LNCaP clone FGC (cell line): ENCODE data around the gene MAPKAP1.

ENCODE experiments used
- DNase-seq: peaks from one replicate; pipeline ENCODE4 v3.0.0-alpha.2; 2011; ENCODE audit warnings: low read depth
- H3K4me3 ChIP-seq: 2 replicates; pipeline ENCODE4 v1.5.1; 2011; ENCODE audit warnings: mild to moderate bottlenecking, low read depth, low read length, control low read depth
- TF ChIP-seq, protein P1 (sequence below): IDR thresholded peaks from 2 replicates; pipeline ENCODE4 v1.5.1; 2012; ENCODE audit warnings: mild to moderate bottlenecking; ENCODE audit not compliant: control insufficient read depth, insufficient read depth; ENCODE audit errors: extremely low read depth

The MAPKAP1 gene

DNA sequence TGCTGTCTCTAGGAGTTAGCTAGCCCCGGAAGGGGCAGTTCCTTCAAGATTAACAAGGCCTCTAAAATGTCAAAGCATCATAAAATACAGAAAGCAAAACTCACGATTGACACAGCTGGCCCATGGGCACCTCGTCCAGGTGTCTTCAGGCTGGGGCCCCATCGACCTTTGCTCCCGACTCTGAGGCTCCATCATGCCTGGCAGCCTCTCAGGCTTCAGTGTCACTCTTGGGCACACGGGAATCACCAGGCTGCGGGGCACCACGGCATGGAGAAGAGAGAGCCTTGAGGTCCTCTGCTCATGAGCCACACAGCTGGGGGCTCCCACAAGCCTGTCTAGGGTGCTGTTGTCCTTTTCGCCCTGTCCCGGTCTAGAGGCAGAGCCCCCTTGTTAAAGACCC is 284.2 kb downstream of the MAPKAP1 start:
- TF ChIP-seq, protein P1, sequence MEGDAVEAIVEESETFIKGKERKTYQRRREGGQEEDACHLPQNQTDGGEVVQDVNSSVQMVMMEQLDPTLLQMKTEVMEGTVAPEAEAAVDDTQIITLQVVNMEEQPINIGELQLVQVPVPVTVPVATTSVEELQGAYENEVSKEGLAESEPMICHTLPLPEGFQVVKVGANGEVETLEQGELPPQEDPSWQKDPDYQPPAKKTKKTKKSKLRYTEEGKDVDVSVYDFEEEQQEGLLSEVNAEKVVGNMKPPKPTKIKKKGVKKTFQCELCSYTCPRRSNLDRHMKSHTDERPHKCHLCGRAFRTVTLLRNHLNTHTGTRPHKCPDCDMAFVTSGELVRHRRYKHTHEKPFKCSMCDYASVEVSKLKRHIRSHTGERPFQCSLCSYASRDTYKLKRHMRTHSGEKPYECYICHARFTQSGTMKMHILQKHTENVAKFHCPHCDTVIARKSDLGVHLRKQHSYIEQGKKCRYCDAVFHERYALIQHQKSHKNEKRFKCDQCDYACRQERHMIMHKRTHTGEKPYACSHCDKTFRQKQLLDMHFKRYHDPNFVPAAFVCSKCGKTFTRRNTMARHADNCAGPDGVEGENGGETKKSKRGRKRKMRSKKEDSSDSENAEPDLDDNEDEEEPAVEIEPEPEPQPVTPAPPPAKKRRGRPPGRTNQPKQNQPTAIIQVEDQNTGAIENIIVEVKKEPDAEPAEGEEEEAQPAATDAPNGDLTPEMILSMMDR, result no peak
- H3K4me3 ChIP-seq, result no peak overlapping the region
- DNase-seq, result no peak

DNA sequence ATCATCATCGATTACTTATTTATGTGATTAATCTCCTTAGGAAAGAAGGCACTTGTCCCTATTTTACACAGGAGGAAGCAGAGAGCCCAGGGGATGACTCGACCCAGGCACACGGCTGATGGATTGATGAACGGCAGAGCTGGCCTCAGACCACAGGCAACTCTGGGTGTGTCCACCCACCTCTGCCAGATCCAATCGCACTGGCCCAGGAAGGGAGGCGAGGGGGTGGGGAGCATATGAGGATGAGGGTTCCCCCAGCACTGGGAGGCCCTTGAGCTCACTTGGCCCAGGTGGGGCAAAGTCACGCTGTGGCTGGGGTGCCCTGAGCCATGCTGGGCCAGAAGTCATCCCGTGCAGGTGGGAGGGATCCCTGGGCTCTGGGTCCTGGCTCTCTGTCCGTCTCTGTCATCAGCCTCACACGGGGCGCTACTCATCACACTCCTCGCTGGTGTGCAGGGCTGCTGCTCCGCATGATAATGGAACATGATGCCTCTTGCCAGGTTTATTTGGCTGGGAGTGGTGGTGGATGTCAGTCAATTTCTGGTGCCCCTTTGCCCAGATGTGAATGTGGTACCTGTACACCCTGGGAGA is 285.3 kb downstream of the MAPKAP1 start:
- no peak for DNase-seq
- TF ChIP-seq, protein P1, result no peak
- H3K4me3 ChIP-seq, result no peak overlapping the region

DNA sequence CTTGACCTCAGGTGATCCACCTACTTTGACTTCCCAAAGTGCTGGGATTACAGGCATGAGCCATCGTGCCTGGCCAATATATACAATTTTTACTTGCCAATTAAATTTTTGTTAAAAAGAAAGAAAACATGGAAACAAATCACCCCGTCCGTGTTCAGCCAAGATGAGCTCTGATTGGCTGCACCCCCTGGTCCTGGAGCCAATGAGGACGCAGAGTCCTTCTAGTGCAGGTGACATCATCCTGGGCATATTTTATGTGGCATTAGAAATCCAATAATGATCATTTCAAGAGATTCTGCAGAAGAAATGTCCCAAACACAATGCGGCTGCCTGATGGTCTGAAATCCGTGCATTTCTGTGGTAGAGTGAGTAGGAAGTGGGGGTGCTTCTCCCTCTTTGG is 285.8 kb downstream of the MAPKAP1 start:
- TF ChIP-seq, protein P1, result no peak
- no peak for DNase-seq
- no peak overlapping the region for H3K4me3 ChIP-seq

DNA sequence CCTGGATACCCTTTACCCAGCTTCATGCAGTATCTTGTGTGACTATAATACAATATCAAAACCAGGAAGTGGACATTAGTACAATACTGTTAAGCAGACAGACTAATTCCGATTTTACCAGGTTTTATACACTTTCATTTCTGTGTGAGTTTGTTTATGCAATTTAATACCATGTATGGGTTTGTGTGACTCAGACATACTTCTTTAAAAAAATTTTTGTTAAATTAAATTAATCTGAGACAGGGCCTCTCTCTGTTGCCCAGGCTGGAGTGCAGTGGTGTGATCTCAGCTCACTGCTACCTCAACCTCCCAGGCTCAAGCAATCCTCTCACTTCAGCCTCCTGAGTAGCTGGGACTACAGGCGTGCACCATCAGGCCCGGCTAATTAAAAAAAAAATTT is 288.6 kb downstream of the MAPKAP1 start:
- no peak for DNase-seq
- no peak overlapping the region for H3K4me3 ChIP-seq
- TF ChIP-seq, protein P1, result no peak

DNA sequence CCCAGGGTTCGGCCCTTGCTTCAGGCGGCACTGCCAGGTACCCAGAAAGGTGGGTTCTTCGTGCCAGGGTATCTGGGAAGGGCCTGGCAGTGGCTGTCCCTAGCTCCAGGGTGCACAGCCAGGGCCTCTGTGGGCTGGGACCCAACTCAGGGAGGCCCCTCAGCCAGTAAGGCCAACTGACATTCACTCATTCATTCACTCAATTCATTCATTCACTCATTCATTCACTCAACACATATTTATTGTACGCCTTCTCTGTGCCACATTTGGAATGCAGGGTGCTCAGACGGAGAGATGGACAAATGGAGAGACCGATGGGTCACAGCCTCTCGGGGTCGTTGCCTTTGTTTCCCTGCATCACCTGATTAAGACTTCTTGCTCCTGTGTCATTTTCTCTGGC is 290.5 kb downstream of the MAPKAP1 start:
- no peak overlapping the region for H3K4me3 ChIP-seq
- TF ChIP-seq, protein P1, result no peak
- DNase-seq, result no peak

DNA sequence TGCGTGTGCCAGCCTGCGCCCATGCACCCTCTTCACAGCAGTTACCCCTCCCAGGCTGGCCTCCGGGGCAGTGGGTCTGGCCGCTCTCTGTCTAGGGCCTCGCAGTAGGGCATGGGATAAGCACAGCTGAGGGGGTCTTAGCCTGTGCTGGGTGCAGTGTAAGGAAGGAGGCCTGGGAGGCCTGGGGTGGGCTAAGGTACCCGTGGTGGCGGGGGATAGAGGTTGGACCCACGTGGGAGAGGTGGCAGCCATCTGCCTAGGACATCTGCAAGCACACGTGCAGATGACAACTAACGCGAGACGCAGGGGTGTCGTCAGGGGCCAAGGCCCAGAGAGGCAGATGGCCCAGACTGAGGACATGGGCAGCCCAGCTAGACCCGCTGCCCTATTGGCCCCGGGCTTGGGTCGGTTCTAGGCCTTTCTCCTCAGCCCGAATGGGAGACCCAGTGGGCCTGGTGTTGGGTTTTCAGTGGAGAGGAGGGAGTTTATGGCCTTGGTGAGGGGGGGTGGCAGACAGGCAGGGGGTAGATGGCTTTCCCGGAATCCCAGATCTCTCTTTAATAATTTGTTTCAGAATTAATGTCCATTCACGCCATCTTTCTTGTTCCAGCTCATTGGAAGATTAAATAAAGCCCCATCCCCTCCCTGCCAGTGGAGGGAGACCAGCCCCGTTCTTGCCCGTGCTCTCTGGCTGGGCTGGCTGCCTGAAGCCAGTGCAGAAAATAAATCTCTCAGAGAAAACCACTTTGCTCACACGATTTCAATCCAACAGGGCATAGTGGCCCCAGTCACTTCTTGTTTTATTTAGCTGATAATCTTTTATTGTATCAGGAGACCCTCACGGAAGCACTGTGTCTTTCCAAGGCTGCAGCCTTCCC is 291.2 kb downstream of the MAPKAP1 start:
- no peak overlapping the region for H3K4me3 ChIP-seq
- TF ChIP-seq, protein P1, result no peak
- no peak for DNase-seq
